BE2C (cell line): ENCODE measurements around the gene FKBP10.

Experiments
- DNase-seq: peaks from one replicate; pipeline ENCODE4 v3.0.0-alpha.2; 2020
- H3K27me3 ChIP-seq: fragments of 250-450 bp; sonication (Bioruptor Pico); 2 replicates; pipeline ENCODE4 v1.5.1; 2020; ENCODE audit warnings: mild to moderate bottlenecking
- H3K36me3 ChIP-seq: fragments of 250-450 bp; sonication (Bioruptor Pico); 2 replicates; pipeline ENCODE4 v1.5.1; 2020; ENCODE audit warnings: mild to moderate bottlenecking
- H3K4me1 ChIP-seq: fragments of 250-450 bp; sonication (Bioruptor Pico); 2 replicates; pipeline ENCODE4 v1.5.1; 2020
- H3K4me3 ChIP-seq: 2 replicates; pipeline ENCODE4 v1.5.1; 2011; ENCODE audit warnings: low read depth, low read length
- H3K9me3 ChIP-seq: fragments of 250-450 bp; sonication (Bioruptor Pico); 2 replicates; pipeline ENCODE4 v1.5.1; 2020
- CTCF ChIP-seq: IDR thresholded peaks from 2 replicates; pipeline ENCODE4 v1.5.1; 2012; ENCODE audit warnings: mild to moderate bottlenecking, low read depth, low read length

The FKBP10 gene

GRCh38 chr17:41769346-41769862 lies 43.4 kb upstream of the FKBP10 start:
- no peaks in the 10 kb centered on the region for H3K27me3 ChIP-seq
- H3K9me3 ChIP-seq, result no peaks in the 10 kb centered on the region
- TF ChIP-seq CTCF, result no peak
- peaks cover 12% of the 10 kb centered on the region for H3K4me1 ChIP-seq
- H3K36me3 ChIP-seq, result peaks cover 19% of the 10 kb centered on the region
- H3K4me3 ChIP-seq, result no peak overlapping the region
- no peak for DNase-seq

GRCh38 chr17:41769985-41770384 lies 42.8 kb upstream of the FKBP10 start:
- Histone ChIP-seq H3K4me1 (peaks cover 12% of the 10 kb centered on the region), H3K36me3 (peaks cover 19% of the 10 kb centered on the region), H3K4me3 (no peak overlapping the region), H3K9me3 (no peaks in the 10 kb centered on the region), H3K27me3 (no peaks in the 10 kb centered on the region)
- no peak for DNase-seq
- no peak for TF ChIP-seq CTCF

- H3K36me3 ChIP-seq, result peaks cover 15% of the 10 kb centered on the region
- H3K9me3 ChIP-seq, result no peaks in the 10 kb centered on the region
- no peak overlapping the region for H3K4me3 ChIP-seq
- no peak for DNase-seq
- H3K27me3 ChIP-seq, result no peaks in the 10 kb centered on the region
- no peak for TF ChIP-seq CTCF
- peaks cover 12% of the 10 kb centered on the region for H3K4me1 ChIP-seq
Measured at GRCh38 chr17:41771389-41772206, 41.2 kb upstream of the FKBP10 start.

- Histone ChIP-seq H3K36me3 (peaks cover 15% of the 10 kb centered on the region), H3K4me1 (peaks cover 12% of the 10 kb centered on the region)
- no peak for DNase-seq
Measured at GRCh38 chr17:41772218-41772585, 40.6 kb upstream of the FKBP10 start.

GRCh38 chr17:41772586-41773189 lies 40.1 kb upstream of the FKBP10 start:
- Histone ChIP-seq H3K27me3 (no peaks in the 10 kb centered on the region), H3K36me3 (peaks cover 14% of the 10 kb centered on the region), H3K4me1 (peaks cover 17% of the 10 kb centered on the region), H3K4me3 (no peak overlapping the region), H3K9me3 (no peaks in the 10 kb centered on the region)
- TF ChIP-seq CTCF, result no peak
- DNase-seq, result no peak

More at GRCh38 chr17:41772218-41772585, 40.6 kb upstream of the FKBP10 start:
- no peak for TF ChIP-seq CTCF
- no peaks in the 10 kb centered on the region for H3K27me3 ChIP-seq
- no peaks in the 10 kb centered on the region for H3K9me3 ChIP-seq
- no peak overlapping the region for H3K4me3 ChIP-seq

GRCh38 chr17:41773190-41773588 lies 39.6 kb upstream of the FKBP10 start:
- Histone ChIP-seq H3K27me3 (no peaks in the 10 kb centered on the region), H3K4me3 (no peak overlapping the region), H3K36me3 (peaks cover 11% of the 10 kb centered on the region), H3K4me1 (peaks cover 21% of the 10 kb centered on the region), H3K9me3 (no peaks in the 10 kb centered on the region)
- TF ChIP-seq CTCF, result no peak
- peak; percentile 81 for DNase-seq
